ENCODE data around the gene DENND5A. TPM values are rescaled to one million over a fixed set of nuclear protein-coding genes. Genes with fewer than 3 reads are reported as not detected.

Gene DENND5A
- total and polyA plus RNA-seq, 2 of the 8 experiments (the other 6 are each of a cell fraction or from before 2014, with no cell fraction given), result 65.7 to 139 TPM

- TF ChIP-seq GABPA (IDR thresholded peaks at IDR 0.05; ENCODE audit: borderline replicate concordance, insufficient read depth, low read length), result no peak
- TF ChIP-seq MAFK (IDR thresholded peaks at IDR 0.05; ENCODE audit: low read depth, low read length), result no peak
- no peak for TF ChIP-seq ATF2 (IDR thresholded peaks at IDR 0.05; ENCODE audit: low read length)
- no peak for TF ChIP-seq SAP30 (IDR thresholded peaks at IDR 0.05; ENCODE audit: insufficient read depth, insufficient replicate concordance, low read length)
Measured at GRCh38 chr11:9180784-9181183, 84.4 kb downstream of the DENND5A start (continued).

Measured in H1 (cell line).